ENCODE results near the gene CHP2.
"Not testable (repeated sequence)": the region's sequence is repeated elsewhere in the genome, so short reads cannot be mapped to it uniquely, and the experiment has no call there.

Gene CHP2

DNA sequence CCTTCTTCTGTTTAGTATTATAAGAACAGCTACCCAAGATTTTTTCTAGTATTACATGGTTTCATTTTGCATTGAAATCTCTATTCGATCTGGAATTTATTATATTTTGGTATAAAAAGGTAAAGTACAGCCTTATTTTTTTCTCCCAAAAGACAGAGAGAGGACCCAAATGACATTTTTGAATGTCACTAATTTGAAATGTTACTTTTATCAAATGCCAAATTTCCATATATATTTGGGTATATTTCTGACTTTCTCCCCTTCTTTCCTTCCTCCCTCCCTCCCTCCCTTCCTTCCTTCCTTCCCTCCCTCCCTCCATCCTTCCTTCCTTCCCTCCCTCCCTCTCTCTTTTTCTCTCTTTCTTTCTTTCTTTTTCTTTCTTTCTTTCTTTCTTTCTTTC lies 6.2 kb upstream of the CHP2 start:
- no peak for FAIRE-seq

DNA sequence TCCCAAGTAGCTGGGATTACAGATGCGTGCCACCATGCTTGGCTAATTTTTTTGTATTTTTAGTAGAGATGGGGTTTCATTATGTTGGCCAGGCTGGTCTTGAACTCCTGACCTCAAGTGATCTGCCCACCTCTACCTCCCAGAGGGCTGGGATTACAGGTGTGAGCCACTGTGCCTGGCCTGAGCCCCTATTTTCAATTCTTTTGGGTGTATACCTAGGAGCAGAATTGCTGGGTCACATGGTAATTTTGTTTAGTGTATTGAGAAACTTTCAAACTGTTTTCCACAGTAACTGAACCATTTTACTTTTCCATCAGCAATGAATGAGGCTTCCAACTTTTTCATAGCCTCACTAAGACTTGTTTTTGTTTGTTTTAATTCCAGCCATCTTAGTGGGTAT lies 3.8 kb upstream of the CHP2 start:
- FAIRE-seq, result not testable (repeated sequence)

DNA sequence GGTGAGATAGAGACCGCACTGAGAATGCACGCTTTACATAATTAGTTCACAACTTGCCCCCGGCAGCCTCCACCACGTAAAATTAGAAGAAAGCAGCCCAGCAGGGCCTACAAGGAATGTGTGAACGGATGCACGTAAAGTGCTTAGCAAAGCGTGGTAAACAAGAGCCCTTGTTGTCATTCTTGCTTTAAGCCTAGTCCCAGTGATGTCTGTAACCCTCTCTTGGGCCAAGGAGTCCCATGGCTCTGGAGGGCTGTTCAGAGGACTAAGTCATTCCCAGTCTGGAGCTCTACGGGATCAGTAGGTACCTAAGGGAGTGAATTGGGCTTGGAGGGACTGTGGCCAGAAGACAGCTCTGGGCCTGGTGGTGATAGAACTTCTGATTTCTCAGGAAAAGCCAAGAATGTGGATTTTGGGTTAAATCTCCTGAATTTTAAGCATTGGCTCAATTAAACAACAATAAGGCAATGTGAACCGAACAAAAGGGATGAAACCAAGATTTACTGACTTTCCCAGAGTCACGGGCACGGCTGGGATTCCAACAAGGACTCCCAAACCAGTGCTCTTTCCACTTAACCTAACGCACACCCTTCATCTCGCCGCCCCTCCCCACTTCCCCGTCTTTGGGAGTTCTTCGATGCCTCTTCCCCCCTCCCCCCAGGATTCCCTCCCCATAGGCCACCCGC lies 775 bp upstream of the CHP2 start:
- no peak for FAIRE-seq

DNA sequence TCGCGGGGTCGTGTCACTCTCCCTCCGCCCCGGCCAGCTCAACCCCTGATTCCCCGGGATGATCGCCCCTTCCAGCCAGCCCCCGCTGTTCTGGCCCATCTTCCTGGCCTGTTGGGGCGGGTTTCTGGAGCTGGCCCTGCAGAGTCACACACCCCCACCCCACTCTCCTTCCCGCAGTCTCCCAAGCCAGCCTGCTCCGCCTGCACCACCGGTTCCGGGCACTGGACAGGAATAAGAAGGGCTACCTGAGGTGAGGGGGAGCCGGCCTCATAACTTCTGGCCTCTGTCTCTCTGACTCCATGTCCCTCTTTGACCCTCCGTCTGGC lies 621 bp downstream of the CHP2 start:
- no peak for FAIRE-seq

DNA sequence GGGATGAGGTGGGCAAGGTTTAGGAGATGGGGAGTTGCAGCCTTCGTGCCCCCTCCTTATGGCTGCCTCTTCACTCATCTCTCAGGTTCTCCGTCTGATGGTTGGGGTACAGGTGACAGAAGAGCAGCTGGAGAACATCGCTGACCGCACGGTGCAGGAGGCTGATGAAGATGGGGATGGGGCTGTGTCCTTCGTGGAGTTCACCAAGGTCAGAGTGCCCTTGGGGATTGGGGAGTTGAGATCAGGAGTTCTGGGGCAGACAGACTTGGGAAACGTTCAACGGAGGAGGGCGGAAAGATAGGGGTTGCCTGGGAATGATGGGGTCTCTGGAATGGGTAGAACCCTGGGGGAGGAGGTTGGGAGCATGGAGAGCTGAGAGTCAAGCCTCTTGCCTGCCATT lies 2.3 kb downstream of the CHP2 start:
- FAIRE-seq, result no peak

DNA sequence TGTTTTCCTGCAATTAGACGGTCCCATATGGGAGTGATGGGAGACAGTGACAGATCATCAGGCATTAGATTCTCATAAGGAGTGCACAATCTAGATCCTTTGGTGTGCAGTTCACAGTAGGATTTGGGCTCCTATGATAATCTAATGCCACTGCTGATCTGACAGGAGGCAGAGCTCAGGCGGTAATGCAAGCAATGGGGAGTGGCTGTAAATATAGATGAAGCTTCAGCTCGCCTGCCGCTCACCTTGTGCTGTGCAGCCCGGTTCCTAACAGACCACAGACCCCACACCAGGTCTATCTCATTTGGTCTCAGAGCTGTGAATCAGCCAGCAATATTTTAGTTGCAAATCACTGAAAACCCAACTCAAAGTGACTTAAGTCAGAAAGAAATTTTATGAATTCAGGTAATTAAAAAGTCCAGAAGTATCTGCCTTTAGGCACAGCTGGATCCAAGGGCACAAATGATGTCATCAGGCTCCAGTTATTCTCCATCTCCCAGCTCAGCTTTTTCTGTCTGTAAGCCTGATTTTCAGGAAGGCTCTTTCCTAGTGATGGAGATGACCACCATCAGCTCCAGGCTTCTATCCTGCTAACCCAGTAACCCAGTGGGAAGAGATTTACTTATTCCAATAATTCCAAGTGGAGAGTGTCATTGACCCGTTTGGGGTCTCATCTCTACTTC lies 3.3 kb downstream of the CHP2 start:
- FAIRE-seq, result no peak

DNA sequence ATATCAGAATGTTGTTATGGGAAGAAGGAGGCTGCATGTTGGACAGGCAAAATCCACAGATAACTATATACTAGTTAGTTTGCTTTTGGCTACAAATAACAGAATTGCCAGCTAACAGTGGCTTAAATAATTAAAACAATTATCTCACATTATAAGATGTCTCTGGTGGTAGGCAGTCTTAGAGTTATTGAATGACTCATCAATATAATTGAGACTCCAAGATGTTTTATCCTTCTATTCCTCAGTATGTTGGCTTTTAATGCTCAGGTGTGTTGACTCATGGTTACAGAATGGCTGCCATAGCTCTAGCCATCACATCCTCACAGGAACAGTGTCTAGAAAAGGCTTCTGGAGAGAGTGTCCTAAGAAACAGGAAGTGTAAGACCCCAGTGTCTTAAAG lies 11.1 kb downstream of the CHP2 start:
- FAIRE-seq, result no peak

DNA sequence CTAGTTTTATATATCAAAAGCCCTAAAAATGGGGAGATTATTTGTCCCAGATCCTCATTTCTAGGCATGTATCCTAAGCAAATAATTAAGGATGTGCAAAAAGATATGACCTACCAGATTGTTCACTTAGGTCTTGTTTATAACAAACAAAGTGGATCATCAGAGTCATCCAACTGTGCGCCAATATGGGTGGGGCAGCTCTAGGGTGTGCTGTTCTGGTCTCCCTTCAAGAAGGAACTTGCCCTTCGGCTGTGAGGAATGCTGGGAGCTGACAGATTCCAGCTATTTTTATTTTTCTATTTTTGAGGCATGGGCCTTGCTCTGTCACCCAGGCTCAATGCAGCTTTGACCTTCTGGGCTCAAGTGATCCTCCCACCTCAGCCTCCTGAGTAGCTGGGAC lies 13.8 kb downstream of the CHP2 start:
- FAIRE-seq, result no peak

DNA sequence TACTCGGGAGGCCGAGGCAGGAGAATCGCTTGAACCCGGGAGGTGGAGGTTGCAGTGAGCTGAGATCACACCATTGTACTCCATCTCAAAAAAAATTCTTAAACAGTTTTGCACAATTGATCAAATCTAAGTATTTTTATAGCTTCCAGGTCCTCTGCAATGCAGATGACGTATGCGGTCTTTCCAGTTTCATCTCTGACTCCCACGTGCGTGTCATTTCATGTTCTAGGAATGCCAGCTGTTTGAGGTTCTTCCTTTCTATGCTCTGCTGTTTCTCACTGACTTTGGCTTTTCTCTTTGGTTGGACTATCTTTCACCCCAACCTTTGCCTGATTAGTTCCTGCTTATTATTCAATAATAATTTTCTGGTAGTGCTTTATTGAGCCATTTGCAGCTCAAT lies 16.2 kb downstream of the CHP2 start:
- no peak for FAIRE-seq

DNA sequence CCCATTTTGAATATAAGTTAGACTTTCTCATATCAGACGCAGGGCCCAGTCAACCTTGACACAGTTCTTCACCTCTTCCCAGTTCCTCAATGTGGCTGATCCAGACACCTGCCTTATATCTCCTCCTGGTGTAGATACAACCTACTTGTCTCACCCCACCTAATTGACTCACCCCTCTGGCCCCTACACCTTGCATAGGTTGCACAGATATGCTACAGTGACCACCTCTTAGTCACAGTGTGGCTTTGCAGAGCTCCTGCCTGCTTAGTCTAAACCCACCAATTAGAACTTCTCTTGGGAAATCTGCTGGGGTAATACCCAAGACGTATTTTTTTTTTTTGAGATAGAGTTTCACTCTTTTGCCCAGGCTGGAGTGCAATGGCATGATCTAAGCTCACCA lies 16.8 kb downstream of the CHP2 start:
- FAIRE-seq, result no peak

DNA sequence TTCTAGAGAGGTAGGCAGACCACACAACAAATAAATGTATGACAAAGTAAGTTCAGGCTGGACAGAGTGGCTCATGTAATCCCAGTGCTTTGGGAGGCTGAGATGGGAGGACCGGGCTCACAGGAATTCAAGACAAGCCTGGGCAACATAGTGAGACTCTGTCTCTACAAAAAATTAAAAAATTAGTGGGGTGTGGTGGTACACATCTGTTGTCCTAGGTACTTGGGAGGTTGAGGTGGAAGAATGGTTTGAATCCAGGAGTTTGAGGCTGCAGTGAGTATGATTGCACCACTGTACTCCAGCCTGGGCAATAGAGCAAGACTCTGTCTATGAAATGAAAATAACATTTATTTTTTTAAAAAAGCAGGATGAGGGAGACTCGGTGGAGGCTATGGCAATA lies 18.5 kb downstream of the CHP2 start:
- no peak for FAIRE-seq

DNA sequence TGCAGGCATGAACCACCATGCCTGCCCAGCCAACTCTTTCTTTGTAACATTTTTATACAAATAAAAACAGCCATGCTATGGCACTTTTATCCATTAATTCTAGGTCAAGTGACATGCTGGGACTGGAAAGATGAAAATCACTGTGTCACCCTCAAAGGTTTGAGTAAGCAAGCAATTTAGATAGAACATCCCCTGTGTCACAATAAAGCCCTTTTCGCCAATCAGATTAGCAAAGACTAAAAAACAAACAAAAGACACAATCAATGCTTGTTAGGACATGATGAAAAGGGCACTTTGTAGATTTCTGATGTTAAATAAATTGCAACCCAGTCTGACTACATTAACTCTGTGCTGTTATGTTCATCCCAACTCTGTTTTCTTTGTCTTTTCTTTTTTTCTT lies 26.4 kb downstream of the CHP2 start:
- FAIRE-seq, result no peak

DNA sequence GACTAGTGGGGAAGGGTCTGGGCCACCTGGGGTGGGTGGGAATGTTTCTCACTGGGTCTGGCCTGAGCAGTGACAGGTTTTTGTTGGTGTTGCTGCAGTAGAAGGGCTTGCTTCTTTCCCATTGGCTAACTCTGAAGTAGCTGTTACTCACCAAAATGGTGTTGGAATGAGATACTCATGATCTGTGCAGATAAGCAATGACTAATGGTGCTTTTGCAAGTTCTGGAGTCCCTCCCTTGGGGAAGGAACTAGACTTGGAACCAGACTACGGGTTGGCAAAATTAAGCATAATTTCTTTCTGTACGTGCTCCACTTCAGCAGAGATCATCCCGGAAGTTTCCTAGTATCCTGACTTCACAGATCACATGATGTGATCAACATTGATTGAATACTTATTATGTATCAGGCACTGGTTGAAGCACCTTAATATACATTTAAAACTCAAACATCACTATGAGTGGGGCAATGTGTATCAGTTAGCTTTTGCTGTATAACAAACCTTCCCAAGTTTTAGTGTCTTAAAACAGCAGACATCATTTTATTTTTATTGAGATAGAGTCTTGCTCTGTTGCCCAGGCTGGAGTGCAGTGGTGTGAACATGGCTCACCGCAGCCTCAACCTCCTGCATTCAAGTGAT lies 30.1 kb downstream of the CHP2 start:
- no peak for FAIRE-seq

DNA sequence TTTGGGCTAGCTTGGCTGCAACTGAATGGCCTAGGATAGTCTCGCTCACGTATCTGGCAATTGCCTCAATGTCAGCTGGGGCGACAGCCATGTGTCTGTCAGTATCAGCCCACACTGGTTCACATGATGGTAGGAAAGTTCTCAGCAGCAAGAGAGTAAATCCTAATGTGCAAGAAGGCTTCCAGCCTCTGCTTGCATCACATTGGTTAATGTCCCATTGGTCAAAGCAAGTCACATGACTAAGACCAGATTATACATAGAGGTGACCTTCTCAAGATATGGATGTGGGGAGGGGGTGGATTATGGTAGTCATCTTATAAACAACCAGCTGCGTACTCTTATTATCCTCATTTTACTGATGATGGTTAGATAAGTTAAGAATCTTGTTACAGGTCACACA lies 31.0 kb downstream of the CHP2 start:
- no peak for FAIRE-seq

DNA sequence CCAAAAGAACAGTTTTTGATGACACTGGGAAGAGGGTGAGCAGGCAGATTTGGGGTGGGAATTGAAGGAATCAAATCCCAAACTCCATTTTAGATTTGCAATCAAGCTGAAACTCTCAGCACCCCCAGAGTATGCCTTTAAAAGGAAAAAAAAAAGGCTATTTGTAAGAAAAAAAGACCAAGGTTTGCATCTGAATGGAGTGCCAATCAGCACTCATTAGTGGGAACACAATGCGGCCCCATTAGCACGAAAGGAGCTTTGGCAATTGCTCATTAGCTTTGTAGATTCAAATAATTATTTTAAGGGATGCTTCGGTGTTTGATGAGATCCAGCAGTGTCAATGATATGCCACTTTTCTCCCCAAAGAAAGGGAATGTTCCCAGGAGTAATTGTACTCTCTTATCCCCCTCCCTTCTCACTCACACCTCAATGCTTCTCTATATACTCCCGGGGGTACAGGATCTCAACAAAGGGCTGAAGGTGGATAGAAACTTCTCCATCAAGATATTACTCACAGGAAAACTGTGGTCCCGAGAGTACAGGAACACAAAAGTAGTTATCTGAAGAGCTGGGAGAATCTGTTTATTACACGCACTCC lies 32.2 kb downstream of the CHP2 start:
- FAIRE-seq, result no peak

DNA sequence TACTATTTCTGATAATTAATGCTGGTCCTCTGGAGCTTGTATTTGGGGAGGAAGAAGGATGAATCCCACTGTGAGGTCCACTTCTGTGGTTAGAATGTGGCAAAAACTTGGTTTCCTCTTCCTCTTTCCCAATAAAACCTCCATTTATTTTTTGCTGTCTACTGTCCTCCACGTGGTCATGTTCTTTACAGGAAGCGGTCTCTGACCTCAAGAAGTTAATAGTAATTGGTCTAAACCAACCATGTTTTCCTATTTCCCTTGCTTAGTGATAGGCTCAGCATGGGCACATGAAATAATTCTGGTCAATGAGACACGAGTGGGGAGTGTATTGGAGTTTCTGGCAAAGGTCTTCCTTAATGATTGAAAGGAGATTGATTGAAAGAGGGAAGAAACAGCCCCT lies 33.9 kb downstream of the CHP2 start:
- no peak for FAIRE-seq

DNA sequence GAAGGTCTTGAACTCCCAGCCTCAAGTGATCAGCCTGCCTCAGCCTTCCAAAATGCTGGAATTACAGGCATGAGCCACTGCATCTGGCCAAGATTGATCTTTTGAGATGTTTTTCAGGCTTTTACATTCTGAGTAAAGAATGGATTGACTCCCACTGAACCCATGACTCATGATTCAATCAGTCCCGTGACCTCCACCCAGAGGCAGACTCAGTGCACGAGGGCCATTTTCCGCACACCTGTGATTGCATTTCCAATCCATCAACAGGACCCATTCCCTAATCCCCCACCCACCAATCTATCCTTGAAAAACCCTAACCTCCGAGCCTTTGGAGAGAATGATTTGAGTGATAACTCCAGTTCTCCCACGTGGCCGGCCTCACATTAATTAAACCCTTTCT lies 40.6 kb downstream of the CHP2 start:
- FAIRE-seq, result no peak

DNA sequence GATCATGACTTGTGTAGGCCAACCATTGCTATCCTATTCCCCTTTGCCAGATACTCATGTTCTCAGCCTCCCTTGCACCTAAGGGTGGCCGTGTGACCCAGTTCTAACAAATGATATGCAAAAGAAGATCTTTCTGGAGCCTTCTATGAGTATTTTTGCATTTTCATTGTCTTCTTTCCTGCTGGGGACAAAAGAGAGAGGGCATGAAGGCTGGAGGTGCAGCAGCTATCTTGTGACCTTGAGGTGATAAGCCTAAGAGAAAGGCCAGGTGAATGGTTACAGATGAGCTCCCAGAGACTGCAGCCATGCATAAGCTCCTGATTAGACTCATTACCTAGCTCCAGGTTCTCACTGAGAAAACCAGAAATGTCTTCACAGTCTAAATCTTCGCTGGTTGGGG lies 42.1 kb downstream of the CHP2 start:
- no peak for FAIRE-seq

DNA sequence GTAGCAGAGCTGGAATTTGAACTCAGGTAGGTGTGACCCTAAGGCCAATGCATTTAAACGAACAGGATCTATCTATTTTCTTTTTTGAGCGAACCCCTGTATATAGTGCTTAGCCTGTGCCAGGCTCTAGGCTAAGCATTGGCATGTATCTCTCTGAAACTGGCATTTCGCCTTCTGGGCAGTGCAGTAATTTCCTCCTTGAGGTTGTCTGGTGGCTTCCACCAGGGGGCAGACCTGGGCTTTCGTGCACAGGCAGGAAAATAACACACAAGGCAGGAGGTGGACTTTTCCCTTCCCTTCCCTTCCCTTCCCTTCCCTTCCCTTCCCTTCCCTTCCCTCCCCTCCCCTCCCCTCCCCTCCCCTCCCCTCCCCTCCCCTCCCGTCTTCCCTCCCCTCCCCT lies 46.6 kb downstream of the CHP2 start:
- no peak for FAIRE-seq

DNA sequence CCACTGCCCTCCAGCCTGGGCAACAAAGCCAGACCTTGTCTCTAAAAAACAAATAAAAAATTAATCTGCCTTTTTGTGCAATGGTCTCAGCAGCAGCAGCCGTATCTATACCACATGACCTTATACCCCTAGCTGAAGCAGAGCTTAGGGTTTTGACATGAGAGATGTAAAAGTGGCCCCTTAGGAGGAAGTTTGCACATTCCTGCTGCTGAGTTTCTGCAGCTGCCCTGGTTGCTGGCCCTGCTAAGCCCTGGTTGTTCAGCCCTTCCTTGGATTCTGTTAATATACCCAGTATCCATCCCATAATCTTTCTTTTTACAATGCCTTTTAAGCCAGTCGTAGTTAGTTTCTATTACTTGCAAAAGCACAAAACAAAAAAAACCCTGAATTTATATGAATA lies 48.0 kb downstream of the CHP2 start:
- FAIRE-seq, result no peak

DNA sequence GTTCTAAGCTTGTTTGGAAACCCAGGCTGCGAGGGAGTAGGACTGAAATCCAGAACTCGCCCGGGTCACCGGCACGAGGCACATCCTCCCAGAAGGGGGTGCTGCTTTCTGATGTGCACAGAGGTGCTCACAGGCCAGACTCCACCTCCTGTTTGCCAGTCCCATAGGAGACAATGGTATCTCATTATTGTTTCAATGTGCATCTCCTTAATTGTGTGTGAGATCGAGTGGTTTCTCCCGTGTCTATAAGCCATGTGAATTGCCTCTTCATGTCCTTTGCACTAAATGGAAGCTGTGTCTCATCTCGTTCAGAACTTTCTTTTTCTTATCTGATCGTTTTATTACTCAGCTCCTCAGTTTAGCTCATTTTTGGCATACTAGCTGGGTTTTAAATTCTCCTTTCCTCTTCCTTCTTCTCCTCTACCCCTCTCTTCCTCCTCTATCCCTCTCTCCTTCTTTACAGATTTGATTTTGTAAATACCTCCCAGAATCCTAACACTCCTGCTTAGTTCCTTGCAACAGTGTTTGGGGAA lies 48.8 kb downstream of the CHP2 start:
- no peak for FAIRE-seq

DNA sequence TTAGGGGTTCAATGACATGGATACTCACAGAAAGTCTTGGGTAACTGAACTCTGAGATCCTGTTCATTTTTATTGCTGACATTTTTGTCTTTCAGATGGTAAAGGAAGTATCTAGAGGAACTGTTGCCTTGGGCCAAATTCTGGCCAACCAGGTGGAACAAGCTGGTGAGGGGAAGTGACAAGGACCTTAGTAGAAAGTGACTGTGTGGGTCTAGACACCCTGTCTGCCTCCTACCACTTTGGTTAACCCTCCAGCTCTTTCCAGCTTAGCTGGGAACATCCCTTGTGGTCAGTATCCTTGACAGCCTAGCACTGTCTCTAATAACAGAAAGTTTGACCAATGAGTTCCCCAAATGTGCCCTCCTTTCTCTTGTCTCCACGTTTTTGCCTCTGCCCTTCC lies 52.2 kb downstream of the CHP2 start:
- FAIRE-seq, result no peak

Data from G401.6 (cell line).